Measurements from ENCODE around the gene MYBPC2.

DNA sequence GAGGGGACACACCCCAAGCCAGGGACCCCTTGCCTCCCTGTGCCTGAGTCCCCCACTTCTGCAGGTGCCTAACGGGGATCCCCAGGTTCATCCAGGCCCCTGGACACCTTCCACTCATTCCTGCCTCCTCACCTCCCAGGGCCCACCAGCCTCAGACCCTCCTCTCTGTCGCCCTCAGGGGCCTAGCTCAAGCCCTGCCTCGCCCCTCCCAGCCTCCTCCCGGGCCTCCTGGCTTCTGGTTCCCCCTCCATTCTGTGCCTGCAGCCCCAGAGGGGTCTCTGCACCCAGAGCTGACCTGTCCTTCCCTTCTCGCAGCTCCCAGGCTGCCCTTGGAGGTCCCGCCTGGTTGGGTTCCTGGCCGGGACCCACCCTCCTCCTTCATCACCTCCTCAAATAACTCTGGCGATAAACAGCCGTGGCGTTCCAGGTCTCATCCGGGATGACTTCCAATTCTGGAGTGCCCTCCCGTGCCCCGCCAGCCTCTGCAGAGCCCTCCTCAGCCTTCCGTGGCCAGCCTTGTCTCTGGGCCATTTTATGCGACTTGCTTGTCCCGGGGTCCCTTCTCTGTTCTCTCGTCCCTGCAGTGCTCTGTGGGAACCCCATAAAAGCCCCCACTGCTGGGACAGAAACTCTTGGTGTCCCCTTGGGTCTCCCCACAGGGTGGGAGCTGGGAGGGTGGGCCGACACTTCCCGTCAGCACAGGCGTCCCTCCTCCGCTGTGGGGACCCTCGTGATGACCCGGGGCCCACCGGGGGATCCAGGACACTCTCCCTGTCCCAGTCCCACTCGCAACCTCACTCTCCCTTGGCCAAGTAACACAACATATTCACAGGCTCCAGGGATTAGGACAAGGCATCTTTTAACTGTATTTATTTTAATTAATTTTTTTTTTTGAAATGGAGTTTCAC, 69.1 kb downstream of the MYBPC2 start:
- TF ChIP-seq, protein P1, sequence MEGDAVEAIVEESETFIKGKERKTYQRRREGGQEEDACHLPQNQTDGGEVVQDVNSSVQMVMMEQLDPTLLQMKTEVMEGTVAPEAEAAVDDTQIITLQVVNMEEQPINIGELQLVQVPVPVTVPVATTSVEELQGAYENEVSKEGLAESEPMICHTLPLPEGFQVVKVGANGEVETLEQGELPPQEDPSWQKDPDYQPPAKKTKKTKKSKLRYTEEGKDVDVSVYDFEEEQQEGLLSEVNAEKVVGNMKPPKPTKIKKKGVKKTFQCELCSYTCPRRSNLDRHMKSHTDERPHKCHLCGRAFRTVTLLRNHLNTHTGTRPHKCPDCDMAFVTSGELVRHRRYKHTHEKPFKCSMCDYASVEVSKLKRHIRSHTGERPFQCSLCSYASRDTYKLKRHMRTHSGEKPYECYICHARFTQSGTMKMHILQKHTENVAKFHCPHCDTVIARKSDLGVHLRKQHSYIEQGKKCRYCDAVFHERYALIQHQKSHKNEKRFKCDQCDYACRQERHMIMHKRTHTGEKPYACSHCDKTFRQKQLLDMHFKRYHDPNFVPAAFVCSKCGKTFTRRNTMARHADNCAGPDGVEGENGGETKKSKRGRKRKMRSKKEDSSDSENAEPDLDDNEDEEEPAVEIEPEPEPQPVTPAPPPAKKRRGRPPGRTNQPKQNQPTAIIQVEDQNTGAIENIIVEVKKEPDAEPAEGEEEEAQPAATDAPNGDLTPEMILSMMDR (conservative IDR thresholded peaks at IDR 0.05; ENCODE audit: low read depth, low read length) = no peak
- no peak for TF ChIP-seq EZH2 (IDR thresholded peaks at IDR 0.05; ENCODE audit: low read length, unreplicated experiment)
